ENCODE measurements around the gene ACTN4.

- TF ChIP-seq CTCF (conservative IDR thresholded peaks at IDR 0.05; ENCODE audit: low read length) (no peak), EZH2phosphoT487 (IDR thresholded peaks at IDR 0.05; ENCODE audit: borderline replicate concordance, low read depth, low read length) (no peak)
Observed at GRCh38 chr19:38697641-38698071, 50.2 kb downstream of the ACTN4 start.
